Testis (tissue), 2 donors: ENCODE measurements around the gene CASP4.

Source experiments
- POLR2A ChIP-seq: fragments of 450-650 bp; IDR thresholded peaks from one replicate; pipeline ENCODE4 v1.6.1; 2017; ENCODE audit warnings: antibody characterized with exemption, mild to moderate bottlenecking, moderate library complexity
- TF ChIP-seq, protein P1 (sequence below), 3 experiments: fragments of 450-650 bp in 2 of 3; fragments of 200-600 bp in 1 of 3; sonication (generic) in 1 of 3; IDR thresholded peaks; one replicate each; pipeline ENCODE4 v1.5.1; 2016 to 2019; ENCODE audit warnings: antibody characterized with exemption in 3 of 3, mild to moderate bottlenecking in 2 of 3, moderate library complexity in 1 of 3

DNA sequence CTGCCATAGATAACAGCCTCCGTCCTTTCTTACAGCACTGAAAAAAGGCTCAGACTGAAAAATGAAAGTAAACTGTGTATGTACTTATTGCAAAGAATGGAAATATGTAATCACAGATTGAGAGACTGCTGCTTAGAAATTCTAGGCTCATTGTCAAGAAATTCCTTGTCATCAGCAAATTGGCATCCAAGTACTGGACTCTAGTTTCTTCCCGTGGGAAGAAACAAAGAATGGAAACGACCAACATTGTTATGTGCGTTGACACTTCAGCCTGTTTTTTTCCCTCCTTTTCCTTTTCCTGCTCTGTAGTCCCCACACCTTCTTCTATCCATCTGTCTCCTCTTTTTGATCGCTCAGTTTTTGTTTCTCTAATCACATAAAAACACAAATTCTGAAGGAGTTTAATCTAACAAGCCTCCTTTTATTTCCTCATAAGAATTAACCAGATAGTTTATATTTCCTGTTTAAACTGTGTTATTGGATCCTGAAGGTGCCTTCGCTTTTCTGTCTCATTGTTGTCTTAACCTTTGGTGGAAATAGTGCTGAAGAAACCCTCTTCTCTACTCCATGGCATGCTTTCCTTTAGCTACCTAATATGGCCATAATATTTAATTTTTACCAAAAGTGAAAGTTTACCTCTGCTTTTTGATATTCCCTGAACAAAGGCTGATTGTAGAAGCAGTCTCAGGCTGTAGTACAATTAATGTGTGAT is 50.1 kb downstream of the CASP4 start:
- TF ChIP-seq POLR2A, result no peak
- TF ChIP-seq, protein P1, sequence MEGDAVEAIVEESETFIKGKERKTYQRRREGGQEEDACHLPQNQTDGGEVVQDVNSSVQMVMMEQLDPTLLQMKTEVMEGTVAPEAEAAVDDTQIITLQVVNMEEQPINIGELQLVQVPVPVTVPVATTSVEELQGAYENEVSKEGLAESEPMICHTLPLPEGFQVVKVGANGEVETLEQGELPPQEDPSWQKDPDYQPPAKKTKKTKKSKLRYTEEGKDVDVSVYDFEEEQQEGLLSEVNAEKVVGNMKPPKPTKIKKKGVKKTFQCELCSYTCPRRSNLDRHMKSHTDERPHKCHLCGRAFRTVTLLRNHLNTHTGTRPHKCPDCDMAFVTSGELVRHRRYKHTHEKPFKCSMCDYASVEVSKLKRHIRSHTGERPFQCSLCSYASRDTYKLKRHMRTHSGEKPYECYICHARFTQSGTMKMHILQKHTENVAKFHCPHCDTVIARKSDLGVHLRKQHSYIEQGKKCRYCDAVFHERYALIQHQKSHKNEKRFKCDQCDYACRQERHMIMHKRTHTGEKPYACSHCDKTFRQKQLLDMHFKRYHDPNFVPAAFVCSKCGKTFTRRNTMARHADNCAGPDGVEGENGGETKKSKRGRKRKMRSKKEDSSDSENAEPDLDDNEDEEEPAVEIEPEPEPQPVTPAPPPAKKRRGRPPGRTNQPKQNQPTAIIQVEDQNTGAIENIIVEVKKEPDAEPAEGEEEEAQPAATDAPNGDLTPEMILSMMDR (IDR thresholded peaks at IDR 0.05), result no peak
